Measurements from ENCODE around the gene DNAJB5. TPM values are rescaled to one million over a fixed set of nuclear protein-coding genes. Genes with fewer than 3 reads are reported as not detected.

DNAJB5 gene
- total RNA-seq, 2 experiments from 2014 or later: 11.5 to 12.0 TPM

- Mint-ChIP-seq H3K4me3 (peak overlapping the region; percentile 36), H3K27me3 (no peaks in the 10 kb centered on the region), H3K27ac (peak overlapping the region; percentile 18), H3K9me3 (no peaks in the 10 kb centered on the region), H3K36me3 (peaks cover 5% of the 10 kb centered on the region), H3K4me1 (ENCODE audit: low read depth) (peaks cover 9% of the 10 kb centered on the region)
- intact Hi-C loops (cut with micrococcal nuclease): no loop called here
- CTCF ChIA-PET: interaction anchor here (0.6 to 2.1 kb wide), 4 partner anchors 11 to 137 kb away, joined by 3 to 14 read pairs (median 4); no protein-coding TSS in a partner anchor
- POLR2A ChIA-PET: no interaction called here
- DNase-seq: peak; percentile 71
These were observed 46.5 kb downstream of the DNAJB5 start for GRCh38 chr9:35035851-35036701.

GRCh38 chr9:35042081-35042604 lies 52.6 kb downstream of the DNAJB5 start:
- DNase-seq: no peak
- POLR2A ChIA-PET: no interaction called here
- intact Hi-C loops (cut with micrococcal nuclease): no loop called here
- CTCF ChIA-PET: interaction anchor here (1.5 to 2.5 kb wide), 3 partner anchors 9 to 143 kb away, joined by 8 to 10 read pairs (median 9); no protein-coding TSS in a partner anchor
- no peaks in the 10 kb centered on the region for H3K27me3 Mint-ChIP-seq
- no peak overlapping the region for H3K4me3 Mint-ChIP-seq
- H3K9me3 Mint-ChIP-seq: no peaks in the 10 kb centered on the region
- no peak overlapping the region for H3K27ac Mint-ChIP-seq
- H3K4me1 Mint-ChIP-seq (ENCODE audit: low read depth): no peaks in the 10 kb centered on the region
- peaks cover 9% of the 10 kb centered on the region for H3K36me3 Mint-ChIP-seq

GRCh38 chr9:35042891-35043545 lies 53.5 kb downstream of the DNAJB5 start:
- POLR2A ChIA-PET: interaction anchor here (1.9 kb wide), 1 partner anchor 15 kb away, joined by 5 read pairs; no protein-coding TSS in a partner anchor
- Mint-ChIP-seq H3K4me1 (ENCODE audit: low read depth) (no peaks in the 10 kb centered on the region), H3K4me3 (no peak overlapping the region), H3K27ac (no peak overlapping the region), H3K9me3 (no peaks in the 10 kb centered on the region), H3K36me3 (peaks cover 9% of the 10 kb centered on the region), H3K27me3 (no peaks in the 10 kb centered on the region)
- intact Hi-C loops (cut with micrococcal nuclease): no loop called here
- CTCF ChIA-PET: interaction anchor here (0.8 to 1.5 kb wide), 3 partner anchors 9 to 143 kb away, joined by 3 to 8 read pairs (median 3); no protein-coding TSS in a partner anchor
- DNase-seq: no peak

GRCh38 chr9:35044071-35044470 lies 54.5 kb downstream of the DNAJB5 start:
- H3K36me3 Mint-ChIP-seq: peaks cover 14% of the 10 kb centered on the region
- CTCF ChIA-PET: interaction anchor here (1.5 to 2.4 kb wide), 2 partner anchors 8 to 144 kb away, joined by 6 to 8 read pairs; no protein-coding TSS in a partner anchor
- H3K27me3 Mint-ChIP-seq: no peaks in the 10 kb centered on the region
- H3K4me3 Mint-ChIP-seq: no peak overlapping the region
- no peaks in the 10 kb centered on the region for H3K4me1 Mint-ChIP-seq (ENCODE audit: low read depth)
- intact Hi-C loops (cut with micrococcal nuclease): no loop called here
- H3K9me3 Mint-ChIP-seq: no peaks in the 10 kb centered on the region
- DNase-seq: no peak
- POLR2A ChIA-PET: interaction anchor here (1.9 kb wide), 2 partner anchors 16 to 42 kb away, joined by 4 to 5 read pairs; no protein-coding TSS in a partner anchor
- H3K27ac Mint-ChIP-seq: no peak overlapping the region

Other genes starting within 250 kb of the DNAJB5 start
- under 1 TPM in 1 of 2 experiments, not detected in 1; 0.12 TPM for gene PHF24, start 31.5 kb upstream of the DNAJB5 start, total RNA-seq
- 100 to 1,000 TPM; 283 to 292 TPM for gene VCP, start 82.9 kb downstream of the DNAJB5 start, total RNA-seq
- 100 to 1,000 TPM; 103 to 107 TPM for gene FANCG, start 90.2 kb downstream of the DNAJB5 start, total RNA-seq
- 10 to 100 TPM; 19.3 to 20.9 TPM for gene PIGO, start 106.8 kb downstream of the DNAJB5 start, total RNA-seq
- gene STOML2, start 113.4 kb downstream of the DNAJB5 start, total RNA-seq: 100 to 1,000 TPM; 162 TPM
- 1 to 10 TPM; 9.1 to 9.6 TPM for gene ATOSB, start 126.1 kb downstream of the DNAJB5 start, total RNA-seq
- 1 to 10 TPM; 3.6 to 4.6 TPM for gene UNC13B, start 172.3 kb downstream of the DNAJB5 start, total RNA-seq